SKM-1 treated with dmso at 0.1 percent for 144 hours (cell line): ENCODE measurements around the gene ARHGAP11B.
A peak's percentile ranks its signal among the peaks of the same experiment; 100 is the strongest.
"Not testable (repeated sequence)": the region's sequence is repeated elsewhere in the genome, so short reads cannot be mapped to it uniquely, and the experiment has no call there.

ENCODE experiments used
- DNase-seq: peaks from one replicate; lab custom pipeline; 2025; ENCODE audit not compliant: unreplicated experiment; lab: John Stamatoyannopoulos, UW

The ARHGAP11B gene

DNA sequence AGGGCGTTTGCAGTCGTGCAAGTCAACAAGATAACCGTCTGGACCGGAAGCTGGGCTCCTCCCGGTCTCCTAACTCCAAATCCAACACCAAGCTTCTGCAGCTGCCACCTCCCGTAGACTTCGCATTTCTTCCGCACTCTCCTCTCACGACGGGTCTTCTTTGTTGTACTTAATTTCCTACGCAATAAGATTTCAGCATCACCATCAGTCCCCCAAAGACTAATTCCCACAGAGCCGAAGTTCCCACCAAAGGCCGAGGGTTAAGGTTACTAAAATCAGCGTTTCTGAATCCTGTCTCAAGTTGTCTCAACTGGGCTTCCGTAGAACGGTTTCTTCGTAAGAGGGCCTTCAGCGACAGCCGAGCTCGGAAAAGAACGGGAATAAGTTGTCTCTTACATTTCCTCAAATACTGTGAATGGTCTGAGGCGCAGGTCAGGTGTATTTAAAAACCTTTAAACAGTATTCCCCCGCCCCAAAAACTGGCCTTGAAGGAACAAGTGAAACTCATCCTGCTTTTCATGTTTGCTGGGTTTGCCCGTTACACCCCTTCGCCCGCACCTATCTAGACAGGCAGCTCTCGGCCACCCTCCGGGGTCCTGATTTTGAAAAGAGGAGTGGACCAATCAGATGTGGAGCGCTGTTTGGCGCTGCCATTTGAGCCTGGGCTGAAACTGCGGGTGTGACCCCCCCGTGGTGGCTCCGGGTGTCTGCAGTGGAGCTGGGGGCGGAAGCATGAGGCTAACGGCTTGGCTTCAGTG lies at the start of gene ARHGAP11B:
ARHGAP11B (plus strand) TSS at position 693 of the 758 bp plus-strand sequence.
- not testable (repeated sequence) for DNase-seq

DNA sequence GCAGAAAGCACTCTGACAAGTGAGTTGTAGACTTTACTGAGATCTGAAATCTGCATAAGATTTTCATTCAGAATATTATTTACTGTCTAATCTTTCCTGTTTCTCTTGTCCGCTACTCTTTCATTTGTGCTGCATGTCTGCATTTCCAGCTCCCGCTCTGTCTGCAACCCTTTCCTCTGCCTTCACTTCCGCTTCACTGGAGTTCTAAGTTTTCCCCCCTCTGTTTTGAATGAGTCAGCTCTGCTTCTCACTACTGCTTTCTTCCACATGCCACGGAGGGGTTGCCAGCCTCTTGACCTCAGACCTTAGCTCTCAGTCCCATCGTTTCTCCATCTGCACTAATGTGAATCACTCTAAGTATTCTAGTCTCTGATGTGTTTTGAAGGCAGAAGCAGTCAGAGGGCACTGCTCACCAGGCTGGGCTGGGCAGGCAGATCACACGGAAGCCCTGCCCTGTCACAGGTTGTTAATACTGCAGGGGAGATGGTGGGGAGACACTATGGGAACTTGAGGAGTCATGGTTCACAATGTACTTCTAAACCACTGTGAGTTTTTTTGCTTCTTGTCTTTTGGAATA lies 46.4 kb upstream of the ARHGAP11B start:
- DNase-seq = not testable (repeated sequence)

DNA sequence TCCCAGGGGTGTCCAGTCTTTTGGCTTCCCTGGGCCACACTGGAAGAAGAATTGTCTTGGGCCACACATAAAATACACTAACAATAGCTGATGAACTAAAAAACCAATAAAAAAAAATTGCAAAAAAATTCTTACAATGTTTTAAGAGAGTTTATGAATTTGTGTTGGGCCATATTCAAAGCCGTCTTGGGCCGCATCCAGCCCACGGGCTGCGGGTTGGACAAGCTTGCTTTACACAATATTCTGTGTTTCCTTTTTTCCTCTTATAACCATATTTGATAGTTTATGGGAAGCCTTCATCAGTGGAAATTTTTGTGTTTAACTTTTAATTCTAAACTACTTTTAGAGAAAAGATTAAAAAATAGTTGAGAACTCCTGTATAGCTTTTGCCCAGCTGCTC lies 45.2 kb upstream of the ARHGAP11B start:
- not testable (repeated sequence) for DNase-seq

DNA sequence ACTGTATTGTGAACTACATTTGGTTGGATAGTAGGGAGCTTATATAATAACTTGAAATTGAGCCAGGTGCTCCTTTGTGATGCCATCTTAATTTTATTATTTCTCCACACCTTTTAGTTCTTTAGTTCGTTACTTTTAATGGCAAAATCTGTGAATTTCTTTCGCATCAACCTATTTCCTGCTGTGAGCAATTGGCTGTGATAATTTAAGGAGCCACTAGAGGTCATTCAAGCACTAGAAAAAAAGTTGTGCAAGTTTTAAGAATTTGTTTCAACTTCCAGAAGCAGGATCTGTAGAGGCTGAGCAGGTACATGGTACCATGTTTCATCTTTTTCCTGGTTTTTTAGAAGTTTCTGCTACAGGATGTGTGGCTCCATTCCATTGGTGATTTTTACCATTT lies 27.0 kb upstream of the ARHGAP11B start:
- not testable (repeated sequence) for DNase-seq

DNA sequence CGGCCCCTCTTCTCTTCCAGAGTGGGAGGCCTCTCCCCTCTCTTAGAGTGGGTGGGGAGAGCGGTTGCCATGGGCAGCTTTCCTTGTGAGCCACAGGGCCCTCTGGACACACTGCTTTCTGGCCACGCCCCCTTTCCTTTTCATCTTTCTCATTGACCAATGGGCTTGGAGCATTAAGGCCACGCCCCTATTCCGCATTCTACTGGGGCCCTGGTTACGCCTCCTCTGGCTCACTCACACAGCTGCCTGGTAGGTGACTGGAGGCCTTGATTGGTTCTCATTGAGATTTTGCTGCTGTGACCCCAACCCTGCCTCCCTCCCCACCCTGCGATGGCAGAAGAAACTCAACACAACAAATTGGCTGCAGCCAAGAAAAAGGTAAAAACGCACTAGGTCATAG lies 22.1 kb upstream of the ARHGAP11B start, which contains the start of gene GOLGA8H:
GOLGA8H (plus strand) TSS at position 233 of the 400 bp plus-strand sequence; CDS start at position 331, 98 bp downstream.
- not testable (repeated sequence) for DNase-seq

DNA sequence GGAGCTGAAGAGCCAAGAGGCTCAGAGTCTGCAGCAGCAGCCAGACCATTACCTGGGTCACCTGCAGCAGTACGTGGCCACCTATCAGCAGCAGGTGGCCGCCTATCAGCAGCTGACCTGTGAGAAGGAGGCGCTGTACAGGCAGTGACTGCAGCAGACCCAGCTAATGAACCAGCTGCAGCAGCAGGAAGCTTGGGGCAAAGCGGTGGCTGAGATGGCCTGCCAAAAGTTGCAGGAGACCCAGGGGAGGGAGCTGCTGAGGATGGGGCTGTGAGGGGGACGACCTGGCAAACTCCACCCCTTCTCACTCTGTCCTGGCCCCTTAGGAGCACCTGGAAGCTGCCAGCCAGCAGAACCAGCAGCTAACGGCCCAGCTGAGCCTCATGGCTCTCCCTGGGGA lies 13.7 kb upstream of the ARHGAP11B start:
- DNase-seq = not testable (repeated sequence)

DNA sequence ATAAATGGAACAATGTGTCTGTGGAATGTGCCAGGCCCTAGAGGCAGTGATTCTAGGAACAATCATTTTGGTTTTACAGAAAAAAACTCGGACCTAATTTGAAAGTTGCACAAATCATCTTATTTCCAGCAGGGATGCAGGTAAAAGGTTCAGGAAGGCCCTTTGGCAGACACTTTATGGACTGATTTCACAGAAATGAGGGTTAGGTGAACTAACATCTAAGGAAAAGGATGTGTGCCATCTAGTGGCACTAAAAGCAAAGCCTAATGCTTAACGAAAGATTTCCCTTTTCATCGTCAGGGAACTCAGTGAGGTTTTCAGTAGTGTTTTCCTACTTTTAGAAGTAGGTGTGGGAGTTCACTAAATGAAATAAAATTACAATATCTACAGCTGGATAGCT lies 4.6 kb upstream of the ARHGAP11B start:
- DNase-seq = not testable (repeated sequence)

DNA sequence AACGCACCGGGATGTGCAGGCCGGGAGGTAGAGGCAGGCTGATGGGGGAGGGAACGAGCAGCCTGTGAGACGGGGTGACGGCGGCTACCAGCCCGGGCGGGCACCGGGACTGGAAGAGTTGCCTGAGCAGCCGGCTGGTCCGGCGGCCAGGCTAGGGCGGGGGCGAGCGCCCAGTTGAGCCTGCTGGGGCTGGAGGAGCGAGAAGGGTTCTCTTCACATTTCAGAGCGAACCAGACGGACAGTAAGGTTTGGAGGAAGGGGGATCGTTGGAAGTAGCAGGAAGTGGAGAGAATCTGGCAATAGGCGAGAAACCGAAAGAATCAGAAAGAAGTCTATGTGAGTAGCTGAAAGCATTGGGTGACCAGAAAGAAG lies 252 bp downstream of the ARHGAP11B start:
- not testable (repeated sequence) for DNase-seq

DNA sequence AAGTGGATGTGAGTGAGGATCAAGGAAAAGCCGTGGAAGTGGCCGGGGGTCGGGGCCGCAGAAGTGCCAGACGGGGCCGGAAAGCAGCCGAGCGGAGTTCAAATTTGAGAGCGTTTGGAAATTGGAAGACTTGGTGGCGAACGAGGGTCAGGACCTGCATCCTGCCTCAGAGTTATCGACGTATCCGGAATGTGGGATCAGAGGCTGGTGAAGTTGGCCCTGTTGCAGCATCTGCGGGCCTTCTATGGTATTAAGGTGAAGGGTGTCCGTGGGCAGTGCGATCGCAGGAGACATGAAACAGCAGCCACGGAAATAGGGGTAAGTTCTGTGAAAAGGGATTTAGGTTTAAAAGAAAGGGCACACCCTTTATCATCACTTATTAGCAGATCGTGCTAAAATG lies 704 bp downstream of the ARHGAP11B start:
- not testable (repeated sequence) for DNase-seq

DNA sequence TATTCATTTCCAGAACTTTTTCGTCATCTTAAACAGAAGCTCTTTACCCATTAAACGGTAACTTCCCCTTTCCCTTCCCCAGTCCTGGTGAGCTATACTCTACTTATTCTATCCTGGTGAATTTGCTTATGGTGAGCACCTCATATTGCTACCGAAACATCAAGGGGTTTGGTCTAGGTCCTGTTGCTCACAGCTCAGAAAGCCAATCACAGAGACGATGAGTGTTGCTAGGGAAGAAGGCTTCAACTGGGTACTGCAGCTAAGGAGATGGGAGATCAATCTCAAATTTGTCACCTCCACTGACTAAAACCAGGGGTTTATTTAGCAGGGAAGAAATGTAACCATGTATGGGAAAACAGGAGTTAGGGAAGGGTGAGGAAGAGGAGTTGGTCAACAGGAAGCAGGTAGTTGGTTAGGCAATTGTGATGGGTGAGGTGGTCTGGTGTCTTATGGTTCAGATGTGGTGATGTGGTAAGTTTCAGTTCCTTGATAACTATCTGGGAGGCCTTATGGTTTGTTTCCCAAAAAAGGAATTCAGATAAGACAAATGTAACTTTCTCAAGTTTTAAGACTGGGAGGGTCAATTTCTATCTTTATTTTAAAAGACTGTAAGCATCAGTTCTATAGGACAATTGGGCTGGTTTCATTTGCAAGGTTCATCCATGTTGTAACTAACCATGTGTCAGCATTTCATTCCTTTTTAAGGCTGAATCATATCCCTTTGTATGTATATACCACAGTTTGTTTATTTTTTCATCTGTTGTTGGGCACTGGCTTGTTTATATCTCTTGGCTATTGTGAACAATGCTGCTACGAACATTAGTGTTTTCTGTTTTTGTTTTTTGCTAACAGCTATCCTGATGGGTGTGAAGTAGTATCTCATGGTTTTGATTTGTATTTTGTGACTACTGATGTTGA lies 24.3 kb downstream of the ARHGAP11B start:
- DNase-seq = peak; percentile 66

DNA sequence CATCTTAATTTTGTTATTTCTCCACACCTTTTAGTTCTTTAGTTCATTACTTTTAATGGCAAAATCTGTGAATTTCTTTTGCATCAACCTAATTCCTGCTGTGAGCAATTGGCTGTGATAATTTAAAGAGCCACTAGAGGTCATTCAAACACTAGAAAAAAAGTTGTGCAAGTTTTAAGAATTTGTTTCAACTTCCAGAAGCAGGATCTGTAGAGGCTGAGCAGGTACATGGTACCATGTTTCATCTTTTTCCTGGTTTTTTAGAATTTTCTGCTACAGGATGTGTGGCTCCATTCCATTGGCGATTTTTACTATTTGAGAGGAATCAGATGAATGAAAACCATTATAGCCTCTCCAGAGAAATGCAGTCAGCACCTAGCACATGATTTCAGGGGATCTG lies 35.2 kb downstream of the ARHGAP11B start:
- DNase-seq = peak; percentile 6

DNA sequence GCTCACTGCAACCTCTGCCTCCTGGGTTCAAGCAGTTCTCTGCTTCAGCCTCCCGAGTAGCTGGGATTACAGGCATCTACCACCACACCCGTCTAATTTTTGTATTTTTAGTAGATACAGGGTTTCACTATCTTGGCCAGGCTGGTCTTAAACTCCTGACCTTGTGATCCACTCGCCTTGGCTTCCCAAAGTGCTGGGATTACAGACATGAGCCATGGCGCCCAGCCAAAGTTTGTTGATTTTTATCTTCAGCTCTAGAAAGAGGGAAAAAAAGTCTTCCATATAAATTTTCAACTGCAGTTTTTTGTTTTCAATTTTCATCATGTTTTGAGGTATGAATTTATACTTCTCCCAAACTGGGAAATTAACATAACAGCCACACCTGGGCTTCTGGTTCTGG lies 43.7 kb downstream of the ARHGAP11B start:
- not testable (repeated sequence) for DNase-seq

DNA sequence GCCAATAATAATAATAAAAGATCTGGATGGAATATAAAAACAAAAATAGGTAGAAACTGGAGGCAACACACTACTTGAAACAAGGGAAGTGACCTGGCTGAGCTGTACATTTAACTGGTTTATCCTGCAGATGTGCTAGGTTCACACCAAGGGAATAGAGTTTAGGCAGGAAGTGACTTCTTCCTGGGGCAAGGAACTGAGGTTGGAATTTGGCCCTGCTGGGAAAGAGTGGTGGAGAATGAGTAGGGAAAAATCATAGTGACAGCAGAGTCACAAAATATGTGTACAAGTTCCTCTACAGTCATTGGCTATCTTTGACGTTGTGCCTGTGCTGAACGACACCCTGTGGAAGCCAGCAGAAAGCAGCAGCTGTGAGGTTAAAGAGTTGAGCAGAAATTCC lies 44.1 kb downstream of the ARHGAP11B start:
- no peak for DNase-seq

DNA sequence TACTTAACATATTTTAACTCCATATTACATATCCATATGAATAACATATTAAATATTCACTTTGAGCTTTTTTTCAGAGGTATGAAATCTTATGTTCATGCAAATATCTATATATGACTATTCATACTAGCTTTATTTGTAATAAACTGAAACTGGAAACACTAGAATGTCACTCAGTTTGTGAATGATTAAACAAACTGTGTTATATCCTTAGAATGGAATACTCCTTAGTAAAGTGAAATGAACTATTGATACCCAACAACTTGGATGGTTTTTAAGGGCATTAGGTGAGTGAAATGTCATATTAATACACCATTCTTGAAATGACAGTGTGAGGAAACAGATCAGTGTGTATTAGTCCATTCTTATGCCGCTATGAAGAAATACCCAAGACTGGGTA lies 45.4 kb downstream of the ARHGAP11B start:
- DNase-seq = no peak

DNA sequence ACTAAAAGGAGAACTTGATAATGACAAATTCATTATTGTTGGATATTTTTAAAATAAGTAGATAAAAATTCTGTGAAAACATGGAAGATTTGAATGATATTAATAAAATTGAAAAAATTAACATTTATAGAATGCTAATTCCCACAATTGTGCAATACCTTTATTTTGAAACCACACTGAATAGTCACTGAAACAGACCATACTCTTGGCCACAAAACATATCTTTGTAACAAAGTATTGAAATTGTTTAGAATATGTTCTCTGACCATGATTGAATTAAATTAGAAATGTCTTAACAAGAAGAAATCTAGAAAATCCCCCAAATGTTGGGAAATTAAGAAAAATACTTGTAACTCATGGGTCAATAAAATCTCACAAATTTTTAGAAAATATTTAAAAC lies 49.2 kb downstream of the ARHGAP11B start:
- DNase-seq = no peak

DNA sequence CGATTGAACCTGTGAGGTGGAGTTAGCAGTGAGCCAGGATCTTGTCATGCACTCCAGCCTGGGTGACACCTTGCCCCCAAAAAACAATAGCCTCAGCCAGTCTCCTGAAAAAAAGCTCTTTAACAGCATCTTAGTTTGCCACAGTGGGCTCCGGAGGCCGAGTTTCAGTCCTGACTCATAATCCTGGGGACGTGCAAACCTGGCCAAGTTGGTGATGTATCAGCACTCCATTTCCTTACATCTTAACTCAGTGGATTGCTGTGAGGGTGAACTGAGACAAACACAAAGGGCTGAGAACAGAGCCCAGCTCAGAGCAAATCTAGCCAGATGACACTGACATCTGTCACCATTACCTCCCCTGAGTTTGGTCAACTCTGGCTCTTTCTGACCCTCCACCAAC lies 50.0 kb downstream of the ARHGAP11B start:
- DNase-seq = not testable (repeated sequence)

DNA sequence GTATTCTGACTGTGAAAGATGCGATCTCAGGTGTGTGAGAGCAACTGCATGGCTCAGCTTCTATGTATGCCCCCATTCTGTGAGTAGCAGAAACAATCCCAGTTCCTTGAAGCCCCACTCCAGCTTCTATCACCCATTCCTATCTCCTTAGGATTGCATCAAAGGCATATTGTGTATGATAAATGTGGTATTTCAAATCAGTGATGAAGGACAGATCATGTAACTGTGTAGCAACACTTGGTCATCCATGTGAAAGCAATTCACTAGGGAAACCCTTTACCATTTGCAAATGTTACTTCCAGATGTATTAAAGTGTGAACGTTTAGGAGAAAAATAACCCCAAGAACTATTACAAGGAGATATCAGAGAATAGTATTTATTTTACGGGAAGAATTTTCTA lies 55.1 kb downstream of the ARHGAP11B start:
- not testable (repeated sequence) for DNase-seq

DNA sequence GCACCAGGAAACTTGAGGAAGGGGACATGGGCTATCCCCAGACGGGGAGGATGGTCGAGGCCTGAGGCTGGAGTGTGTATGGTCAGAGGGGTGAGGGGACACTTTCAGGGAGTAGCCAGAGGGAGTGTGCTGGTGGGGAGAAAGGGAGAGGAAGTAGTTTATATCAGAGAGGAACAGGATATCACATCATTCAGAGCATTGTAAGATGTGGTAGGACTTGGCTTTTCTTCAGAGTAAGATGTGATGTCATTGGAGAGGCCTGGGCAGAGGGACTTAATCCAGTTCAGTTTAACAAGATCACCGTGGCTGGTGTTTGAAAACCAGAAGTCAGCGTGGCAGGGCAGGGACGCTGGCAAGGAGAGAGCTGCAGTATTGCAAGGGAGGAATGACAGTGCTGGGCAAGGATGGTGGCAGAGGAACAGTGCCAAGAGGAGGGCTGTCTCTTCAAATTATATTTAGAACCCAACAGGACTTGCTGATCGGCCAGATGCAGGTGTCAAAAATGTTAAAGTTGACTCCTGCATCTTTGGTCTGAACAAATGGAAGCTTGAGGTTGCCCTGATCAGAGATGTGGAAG lies 59.9 kb downstream of the ARHGAP11B start:
- not testable (repeated sequence) for DNase-seq

DNA sequence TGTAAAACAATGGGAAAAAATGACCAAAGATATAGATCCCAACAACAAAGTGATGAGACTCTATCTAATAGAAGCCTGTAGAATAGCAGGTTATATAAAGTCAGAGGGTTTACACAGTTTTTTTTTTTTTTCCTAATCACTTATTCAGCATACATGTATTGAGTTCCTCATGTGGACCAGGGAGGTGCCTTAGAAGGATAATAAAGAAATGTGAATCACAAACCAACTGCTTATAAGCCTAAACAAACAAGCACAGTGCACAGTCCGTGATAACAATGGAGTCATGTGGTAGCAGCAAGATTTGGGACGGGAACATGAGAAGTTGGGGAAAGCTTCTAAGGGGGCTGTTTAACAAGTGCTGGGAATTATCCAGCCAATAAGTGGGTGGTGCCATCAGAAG lies 60.7 kb downstream of the ARHGAP11B start:
- not testable (repeated sequence) for DNase-seq
